Left renal pelvis (tissue), 4 donors: ENCODE measurements around the gene RNU1-4. TPM values are rescaled to one million over a fixed set of nuclear protein-coding genes. Genes with fewer than 3 reads are reported as not detected.
"Not testable (repeated sequence)": the region's sequence is repeated elsewhere in the genome, so short reads cannot be mapped to it uniquely, and the experiment has no call there.

Source experiments
- DNase-seq, 4 donors: peaks; one replicate each; pipeline ENCODE4 v3.0.0-alpha.2; 2013; ENCODE audit warnings: low read depth in 4 of 4, low spot score in 3 of 4
- polyA plus RNA-seq, 4 donors: library from polyadenylated mRNA; unstranded; fragments of 120-200 nt; gene quantifications; one replicate each; pipeline ENCODE4 v1.2.1, GENCODE V29; 2013; ENCODE audit not compliant: insufficient read length in 4 of 4

RNU1-4 gene
- not detected for polyA plus RNA-seq

- not testable (repeated sequence) for DNase-seq
Measured at GRCh38 chr1:16740047-16740964, at the start of gene RNU1-4. RNU1-4 (plus strand) TSS chr1:16740516.

DNA sequence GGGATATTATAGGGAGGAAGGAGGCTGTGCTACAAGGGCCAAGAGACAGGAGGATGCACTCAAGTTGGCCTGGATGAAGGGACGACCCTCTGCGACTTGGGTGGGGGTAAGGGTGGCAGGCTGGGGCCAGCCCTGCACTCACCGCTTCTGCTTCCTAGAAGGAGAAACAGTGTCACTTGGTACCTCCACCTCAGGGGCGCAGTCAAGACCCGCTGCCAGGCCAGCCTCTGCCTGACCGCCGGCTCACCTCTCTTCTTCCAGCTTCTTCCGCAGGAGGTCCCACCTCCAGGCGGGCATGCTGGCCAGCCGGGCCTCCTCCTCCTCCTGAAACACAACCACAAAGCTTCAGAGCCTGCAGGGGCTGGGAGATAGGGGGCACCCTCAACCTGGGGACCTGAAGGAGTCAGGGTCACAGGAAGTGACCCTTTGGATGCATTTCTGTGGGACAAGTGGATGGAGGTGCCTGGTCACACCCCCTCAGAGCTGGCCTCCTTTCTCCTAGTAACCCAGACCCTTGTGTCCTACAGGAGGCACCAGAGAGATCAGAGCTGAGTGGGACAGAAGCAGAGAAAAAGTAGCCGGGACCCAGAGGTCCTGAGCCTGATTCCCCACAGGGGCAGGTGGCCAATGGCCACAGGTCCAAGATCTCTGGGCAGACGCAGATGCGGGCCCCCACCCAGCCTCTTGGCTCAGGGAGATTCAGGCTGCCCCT lies 49.2 kb upstream of the RNU1-4 start:
- not testable (repeated sequence) for DNase-seq

DNA sequence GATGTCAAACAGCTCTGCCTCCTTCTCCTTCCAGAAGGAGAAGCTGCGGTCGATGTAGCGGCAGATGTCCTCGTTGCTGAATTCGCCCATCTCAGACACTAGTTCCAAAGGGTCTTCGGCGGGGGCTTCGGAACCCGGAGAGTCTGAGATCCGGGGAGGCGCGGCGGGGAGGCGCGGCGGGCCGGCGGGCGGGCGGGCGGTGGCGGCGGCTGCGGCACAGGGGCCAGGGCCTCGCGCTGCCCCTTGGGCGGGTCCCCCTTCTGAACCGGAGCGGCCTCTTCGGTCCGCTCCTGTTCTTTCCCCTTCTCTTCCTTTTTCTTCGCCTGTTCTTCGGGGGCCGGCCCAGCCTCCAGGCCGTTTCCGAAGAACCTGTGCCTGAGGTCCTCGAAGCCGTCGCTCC lies 48.0 kb upstream of the RNU1-4 start:
- not testable (repeated sequence) for DNase-seq

- not testable (repeated sequence) for DNase-seq
Measured at GRCh38 chr1:16692717-16693448, 47.4 kb upstream of the RNU1-4 start.

GRCh38 chr1:16693449-16694307 lies 46.6 kb upstream of the RNU1-4 start:
- DNase-seq, result not testable (repeated sequence)

DNA sequence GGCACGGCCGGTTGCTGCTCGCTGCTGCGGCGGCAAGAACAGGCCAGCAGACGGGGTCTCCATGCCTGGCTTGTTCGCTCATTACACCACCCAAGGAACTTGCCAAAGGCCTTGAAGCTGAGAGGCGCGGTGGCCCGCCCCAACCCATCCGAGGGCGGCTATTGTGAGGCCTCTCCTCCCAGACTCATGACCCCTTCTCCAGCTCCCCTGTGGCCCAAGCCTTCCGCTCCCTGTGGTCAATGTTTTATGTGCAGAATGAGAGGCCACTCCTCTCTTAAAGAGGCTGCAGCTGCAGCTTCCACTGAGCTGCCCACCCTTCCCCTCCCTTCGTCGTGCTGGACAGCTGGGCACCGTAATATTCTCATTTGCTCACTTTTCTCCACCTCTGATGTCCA lies 46.0 kb upstream of the RNU1-4 start:
- DNase-seq, result not testable (repeated sequence)

DNA sequence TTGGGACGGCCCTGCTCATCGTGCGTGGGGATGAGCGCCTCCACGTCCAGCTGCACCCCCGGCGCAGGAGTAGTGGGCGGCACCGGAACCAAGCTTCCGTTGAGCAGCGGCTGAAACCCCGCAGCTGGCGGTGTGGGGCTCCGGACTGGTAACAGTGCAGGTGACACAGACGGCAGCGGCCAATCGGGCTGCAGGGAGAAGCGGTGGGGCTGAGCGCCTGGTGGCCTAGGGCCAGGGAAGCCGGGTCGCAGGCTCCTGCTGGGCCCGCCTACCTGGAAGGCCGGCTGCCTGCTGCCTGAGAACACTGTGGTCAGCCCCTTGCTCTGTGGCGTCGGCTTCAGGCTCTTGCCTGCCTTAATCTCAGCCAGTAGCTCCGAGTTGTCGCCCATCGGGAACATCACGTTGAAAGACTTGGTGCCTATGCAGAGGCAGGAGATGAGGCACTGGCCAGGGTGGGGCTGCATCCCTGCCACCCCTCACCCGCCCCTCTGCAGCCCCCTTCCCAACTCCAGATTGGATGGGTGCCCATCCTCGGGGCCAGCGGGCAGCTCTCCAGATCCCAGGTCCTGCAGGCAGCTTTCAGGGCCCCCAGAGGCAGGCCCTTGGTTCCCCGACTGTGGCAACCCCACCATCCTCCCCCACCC lies 43.7 kb upstream of the RNU1-4 start:
- DNase-seq, result not testable (repeated sequence)

- not testable (repeated sequence) for DNase-seq
Measured at GRCh38 chr1:16697152-16697551, 43.2 kb upstream of the RNU1-4 start.

GRCh38 chr1:16699440-16699839 lies 40.9 kb upstream of the RNU1-4 start:
- DNase-seq, result not testable (repeated sequence)

DNA sequence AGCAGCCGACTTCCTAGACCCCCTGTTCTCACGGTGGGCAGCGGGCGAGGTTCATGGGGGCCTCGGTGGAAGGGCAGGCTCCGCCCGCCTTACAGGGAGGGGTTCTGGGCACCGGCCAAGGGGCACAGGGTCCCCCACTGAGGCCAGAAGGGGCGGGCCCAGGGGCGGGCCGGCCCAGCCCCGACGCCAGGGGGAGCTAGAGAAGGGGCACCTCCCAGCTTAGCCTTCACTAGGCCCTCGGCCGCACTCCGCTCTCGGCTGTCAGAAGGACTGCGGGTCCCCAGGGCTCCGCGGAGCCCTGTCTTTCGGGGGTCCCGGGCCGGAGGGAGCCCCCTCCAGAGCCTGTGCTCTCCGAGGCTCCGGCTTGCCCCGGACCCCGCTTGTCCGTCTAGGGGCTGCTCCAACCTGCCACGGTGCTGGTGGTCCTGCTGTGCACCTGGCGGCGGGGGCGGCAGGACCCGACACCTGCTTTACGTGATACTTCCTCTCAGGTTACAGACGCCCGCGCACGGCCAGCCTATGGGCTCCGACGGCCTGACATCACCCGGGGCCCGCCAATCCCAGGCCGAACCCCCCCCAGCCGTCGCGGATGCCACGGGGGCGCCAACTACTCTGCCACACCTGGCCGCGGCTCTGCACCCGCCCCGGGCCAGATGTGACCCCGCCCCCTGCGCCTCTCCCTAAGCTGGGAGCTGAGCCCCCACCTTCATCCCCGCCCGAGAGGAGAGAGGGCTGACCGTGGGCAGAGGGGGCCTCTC lies 40.0 kb upstream of the RNU1-4 start:
- not testable (repeated sequence) for DNase-seq

DNA sequence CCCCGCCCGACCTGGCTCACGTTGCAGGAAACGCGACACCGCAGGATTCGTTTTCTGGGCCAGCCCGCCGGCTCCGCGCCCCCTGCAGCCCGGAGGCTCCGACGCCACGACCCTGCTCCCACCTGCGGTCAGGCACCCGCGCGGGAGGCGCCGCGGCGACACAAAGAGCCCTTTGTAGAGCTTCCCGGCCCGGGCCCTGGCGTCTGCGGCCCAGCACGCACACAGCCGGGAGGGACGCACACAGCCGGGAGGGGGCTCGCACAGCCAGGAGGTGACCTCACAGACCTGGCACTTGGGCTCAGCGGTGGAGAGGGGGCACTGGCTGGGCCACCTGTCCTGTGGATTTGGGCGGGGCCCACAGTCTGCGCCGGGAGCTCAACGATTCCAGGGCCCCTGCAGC lies 39.1 kb upstream of the RNU1-4 start:
- DNase-seq, result not testable (repeated sequence)

- DNase-seq, result not testable (repeated sequence)
Measured at GRCh38 chr1:16702280-16702679, 38.0 kb upstream of the RNU1-4 start.

- not testable (repeated sequence) for DNase-seq
Measured at GRCh38 chr1:16703141-16703540, 37.2 kb upstream of the RNU1-4 start.

- DNase-seq, result not testable (repeated sequence)
Measured at GRCh38 chr1:16703602-16704001, 36.7 kb upstream of the RNU1-4 start.

- DNase-seq, result not testable (repeated sequence)
Measured at GRCh38 chr1:16704076-16704475, 36.2 kb upstream of the RNU1-4 start.

DNA sequence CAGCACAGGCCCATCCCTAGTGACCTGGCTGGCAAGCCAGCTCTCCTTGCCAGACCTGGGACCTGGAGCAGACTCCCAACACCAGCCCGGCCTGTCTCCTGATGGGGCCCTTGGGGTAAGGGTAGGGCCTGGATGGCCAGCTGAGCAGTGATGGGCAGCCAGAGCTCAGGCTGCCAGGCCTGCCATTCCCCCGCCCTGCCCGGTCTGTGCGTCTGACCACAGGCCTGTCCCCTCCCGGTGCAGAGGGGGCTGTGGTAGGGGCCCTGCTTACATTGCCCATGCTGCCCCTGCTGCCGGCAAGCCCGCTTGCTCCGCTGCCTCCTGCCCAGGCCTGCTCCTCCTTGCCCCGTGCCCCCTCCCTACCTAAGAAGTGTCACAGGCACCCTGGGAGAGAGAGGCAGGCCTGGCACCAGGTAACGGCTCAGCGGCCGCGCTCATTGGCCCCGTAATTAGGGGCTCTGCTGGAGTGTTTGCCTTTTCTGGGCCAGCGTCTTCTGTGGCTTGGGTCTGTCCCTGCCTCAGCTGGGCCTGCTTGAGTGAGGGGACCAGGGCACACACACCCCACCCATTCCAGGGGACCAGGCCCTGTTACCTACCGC lies 35.7 kb upstream of the RNU1-4 start:
- DNase-seq, result not testable (repeated sequence)

DNA sequence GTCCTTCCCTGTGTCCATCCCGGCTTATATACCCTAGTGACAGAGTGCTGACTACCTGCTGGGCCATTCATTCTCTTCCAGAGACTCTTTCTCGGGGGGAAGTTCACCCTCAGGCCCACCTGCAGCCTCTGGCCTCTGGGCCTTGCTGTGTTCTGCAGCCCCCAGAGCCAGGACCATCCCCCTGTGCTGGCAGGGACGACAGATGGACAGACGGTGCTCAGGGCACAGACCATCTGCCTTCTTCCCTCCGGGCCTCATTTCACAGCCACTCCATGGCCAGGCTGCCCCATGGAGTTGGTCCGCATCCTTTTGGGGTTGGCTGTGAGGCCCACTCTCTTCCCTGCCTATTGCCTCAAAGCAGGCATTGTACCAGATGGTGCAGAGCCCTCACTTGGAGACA lies 34.0 kb upstream of the RNU1-4 start:
- DNase-seq, result not testable (repeated sequence)
